SHP77 treated with DMSO at 0.1 percent for 48 hours (cell line): ENCODE results near the gene USP15.
A peak's percentile ranks its signal among the peaks of the same experiment; 100 is the strongest.

Experiments used
- DNase-seq: peaks from one replicate; lab custom pipeline; 2025; lab: John Stamatoyannopoulos, UW

The USP15 gene

DNA sequence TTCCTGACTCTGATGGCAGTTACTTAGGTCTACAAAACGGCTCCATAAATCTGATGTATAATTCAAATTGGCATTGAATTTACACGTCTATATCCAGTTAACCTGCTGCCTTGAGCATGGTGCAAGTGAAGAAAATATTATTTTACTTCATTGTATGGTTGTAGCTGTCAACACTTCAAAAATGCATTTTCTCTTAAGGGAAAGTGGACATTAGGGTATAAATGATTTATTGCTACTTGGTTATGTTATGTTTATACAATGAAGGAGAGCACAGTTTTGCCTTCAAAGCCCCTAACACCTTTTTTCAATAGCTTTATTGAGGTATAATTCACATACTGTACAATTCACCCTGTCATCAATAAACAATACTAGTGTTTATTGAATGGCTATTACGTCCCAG, 2.0 kb upstream of the USP15 start:
- no peak for DNase-seq

- peak; percentile 64 for DNase-seq
Measured at GRCh38 chr12:62258941-62259630, 1.1 kb upstream of the USP15 start.

- peak; percentile 69 for DNase-seq
Measured at GRCh38 chr12:62259631-62259992, 592 bp upstream of the USP15 start.

DNA sequence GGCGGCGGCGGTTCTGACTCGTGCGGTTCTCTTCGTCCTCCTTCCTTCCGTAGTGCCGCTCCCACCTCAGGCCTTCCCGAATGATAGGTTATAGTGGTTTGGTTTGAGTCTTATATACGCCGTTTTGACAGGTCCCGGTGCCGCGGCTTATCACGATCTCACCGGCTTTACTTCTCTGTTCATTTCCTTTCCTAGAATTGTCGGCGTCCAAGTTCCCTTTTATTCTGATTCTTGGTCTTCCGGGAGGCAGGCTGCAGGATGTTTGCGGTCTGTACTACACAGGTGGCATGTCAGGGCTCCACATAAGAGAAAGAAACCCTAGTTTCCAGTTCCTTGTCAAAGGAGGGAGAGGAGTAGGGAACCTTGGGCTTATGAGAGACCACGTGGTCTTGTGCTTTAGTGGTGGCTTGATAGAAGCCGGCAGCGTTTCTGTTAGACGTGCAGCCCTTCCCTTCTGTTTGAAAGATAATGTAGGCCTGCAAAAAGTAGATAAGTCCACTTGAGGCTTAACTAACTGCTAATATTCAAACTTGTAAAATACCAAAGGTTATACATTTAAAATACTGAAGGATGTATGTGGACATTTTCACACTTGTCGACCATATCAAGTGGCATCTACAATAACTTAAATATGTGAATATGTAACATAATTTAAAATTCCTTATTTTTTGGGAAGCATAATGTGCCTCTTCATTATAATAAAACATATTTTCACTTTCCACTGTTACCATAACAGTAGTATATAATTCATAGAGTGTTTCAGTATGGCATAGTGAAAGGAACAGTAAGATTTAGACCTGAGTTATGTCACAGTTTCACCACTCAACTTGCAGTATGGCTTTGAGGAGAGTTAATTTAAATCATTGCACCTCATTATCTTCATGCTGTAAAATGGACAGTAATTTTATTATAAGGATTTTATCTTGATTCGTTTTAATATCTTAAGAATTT, 804 bp downstream of the USP15 start:
- no peak for DNase-seq

DNA sequence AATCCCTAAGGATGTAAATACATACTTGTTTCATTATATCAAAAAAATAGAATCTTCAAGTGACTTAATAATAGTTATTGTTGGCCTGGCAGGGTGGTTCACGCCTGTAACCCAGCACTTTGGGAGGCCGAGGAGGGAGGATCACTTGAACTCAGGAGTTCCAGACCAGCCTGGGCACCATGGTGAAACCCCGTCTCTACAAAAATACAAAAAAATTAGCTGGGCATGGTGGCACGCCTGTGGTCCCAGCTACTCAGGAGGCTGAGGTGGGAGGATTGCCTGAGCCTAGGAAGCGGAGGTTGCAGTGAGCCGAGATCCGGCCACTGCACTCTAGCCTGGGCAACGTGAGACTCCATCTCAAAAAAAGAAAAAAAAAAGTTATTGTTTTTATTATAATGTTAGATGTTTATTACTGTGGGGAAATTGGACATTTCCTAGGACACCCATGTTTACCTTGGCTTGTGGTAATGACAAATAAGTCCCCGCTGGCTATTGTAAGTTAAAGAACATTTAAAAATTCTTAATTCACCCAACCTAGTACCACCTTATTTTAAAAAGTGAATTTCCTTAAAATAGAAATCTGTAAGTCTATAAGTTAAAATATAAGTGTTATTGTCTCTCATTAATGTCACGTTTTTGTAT, 1.8 kb downstream of the USP15 start:
- DNase-seq: no peak

- DNase-seq: no peak
Measured at GRCh38 chr12:62263232-62263631, 3.0 kb downstream of the USP15 start.

DNA sequence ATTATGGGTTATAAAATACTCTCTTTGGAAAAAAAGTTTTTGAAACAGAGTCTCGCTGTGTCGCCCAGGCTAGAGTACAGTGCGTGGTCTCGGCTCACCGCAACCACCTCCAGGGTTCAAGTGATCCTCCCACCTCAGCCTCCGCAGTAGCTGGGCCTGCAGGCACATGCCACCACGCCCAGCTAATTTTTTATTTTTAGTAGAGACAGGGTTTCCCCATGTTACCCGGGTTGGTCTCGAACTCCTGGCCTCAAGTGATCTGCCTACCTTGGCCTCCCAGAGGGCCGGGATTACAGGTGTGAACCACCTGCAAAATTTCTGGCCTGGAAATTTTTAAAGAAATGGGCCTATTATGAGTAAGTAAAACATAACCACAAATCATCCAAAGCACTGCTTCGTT, 3.8 kb downstream of the USP15 start:
- DNase-seq: no peak

GRCh38 chr12:62264706-62265105, 4.5 kb downstream of the USP15 start:
- DNase-seq: no peak

DNA sequence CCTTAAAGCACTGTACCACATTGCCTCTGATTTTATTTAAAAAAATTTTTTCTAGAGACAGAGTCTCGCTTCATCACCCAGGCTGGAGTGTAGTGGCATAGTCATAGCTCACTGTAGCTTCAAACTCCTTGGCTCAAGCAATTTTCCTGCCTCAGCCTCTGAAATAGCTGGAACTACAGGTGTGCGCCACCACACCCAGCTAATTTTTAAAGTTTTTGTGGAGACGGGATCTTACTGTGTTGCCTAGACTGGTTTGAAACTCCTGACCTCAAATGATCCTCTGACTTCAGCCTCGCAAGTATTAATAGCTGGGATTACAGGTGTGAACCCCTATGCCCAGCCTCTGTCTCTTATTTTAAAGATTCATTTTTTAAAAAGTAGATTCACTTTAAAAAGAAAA, 5.3 kb downstream of the USP15 start:
- no peak for DNase-seq

- no peak for DNase-seq
Measured at GRCh38 chr12:62267026-62267425, 6.8 kb downstream of the USP15 start.

- DNase-seq: no peak
Measured at GRCh38 chr12:62267480-62267879, 7.3 kb downstream of the USP15 start.

GRCh38 chr12:62268956-62269355, 8.8 kb downstream of the USP15 start:
- no peak for DNase-seq

GRCh38 chr12:62269464-62270228, 9.4 kb downstream of the USP15 start:
- DNase-seq: no peak

- DNase-seq: no peak
Measured at GRCh38 chr12:62270384-62270783, 10.2 kb downstream of the USP15 start.

DNA sequence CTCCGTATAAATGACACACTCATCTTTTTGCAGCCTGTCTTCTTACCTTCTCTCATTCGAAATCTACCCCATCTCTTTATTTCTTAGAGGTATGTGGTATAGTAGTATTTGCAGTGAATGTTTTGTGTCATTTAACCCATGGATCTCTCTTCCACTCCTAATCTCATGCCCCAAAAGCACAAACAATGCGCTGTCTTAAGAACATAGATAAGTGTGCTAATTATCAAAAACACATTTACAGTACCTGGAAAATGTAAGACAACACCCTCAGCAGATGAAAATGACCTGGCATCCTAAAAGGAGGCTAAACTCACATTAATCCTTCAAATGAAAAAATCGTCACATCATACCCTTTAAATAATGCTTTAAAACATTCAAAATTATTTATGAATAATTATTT, 10.7 kb downstream of the USP15 start:
- no peak for DNase-seq

GRCh38 chr12:62272936-62273552, 12.8 kb downstream of the USP15 start:
- DNase-seq: no peak

GRCh38 chr12:62273724-62274380, 13.6 kb downstream of the USP15 start:
- DNase-seq: no peak

- DNase-seq: no peak
Measured at GRCh38 chr12:62278022-62278421, 17.8 kb downstream of the USP15 start.

GRCh38 chr12:62279058-62279457, 18.9 kb downstream of the USP15 start:
- no peak for DNase-seq

DNA sequence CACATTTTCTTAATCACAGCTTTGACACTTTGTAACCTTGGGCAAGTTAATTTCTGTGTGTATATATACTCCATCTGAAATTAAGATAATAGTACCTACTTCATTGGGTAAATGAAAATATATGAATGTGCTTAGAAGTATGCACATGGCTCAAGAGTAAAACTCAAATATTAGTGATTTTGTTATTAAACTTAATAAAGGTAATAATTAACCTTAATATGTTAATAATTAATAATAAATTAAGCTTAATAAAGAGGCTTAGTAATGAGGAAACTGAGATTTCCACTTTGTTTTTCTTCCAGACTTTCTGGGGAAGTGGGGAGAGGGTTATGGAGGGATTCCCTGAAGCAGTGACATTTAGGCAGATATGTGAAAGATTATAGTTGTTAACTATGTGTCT, 19.8 kb downstream of the USP15 start:
- no peak for DNase-seq
